IPS-20b (cell line): ENCODE data around the gene MMD.
"Not testable (repeated sequence)": the region's sequence is repeated elsewhere in the genome, so short reads cannot be mapped to it uniquely, and the experiment has no call there.

Experiments used
- H3K27ac ChIP-seq: one replicate; pipeline ENCODE4 v1.5.1; 2013; ENCODE audit warnings: low read length
- H3K27me3 ChIP-seq: 2 replicates; pipeline ENCODE4 v1.6.1; 2013; ENCODE audit warnings: mild to moderate bottlenecking, low read length, inconsistent platforms; ENCODE audit not compliant: insufficient read depth
- H3K36me3 ChIP-seq: 2 replicates; pipeline ENCODE4 v1.6.1; 2013; ENCODE audit warnings: low read depth, mild to moderate bottlenecking, inconsistent platforms, low read length, moderate library complexity; ENCODE audit not compliant: insufficient read depth
- H3K4me1 ChIP-seq: 2 replicates; pipeline ENCODE4 v1.6.1; 2013; ENCODE audit warnings: mild to moderate bottlenecking, control low read depth, inconsistent platforms, low read length, moderate library complexity; ENCODE audit not compliant: insufficient read depth
- H3K4me3 ChIP-seq: 2 replicates; pipeline ENCODE4 v1.5.1; 2013; ENCODE audit warnings: mild to moderate bottlenecking, low read length, inconsistent platforms
- H3K9ac ChIP-seq: 2 replicates; pipeline ENCODE4 v1.6.1; 2013; ENCODE audit warnings: low read depth, mild to moderate bottlenecking, inconsistent platforms, low read length, moderate library complexity
- H3K9me3 ChIP-seq: 2 replicates; pipeline ENCODE4 v1.6.1; 2013; ENCODE audit warnings: mild to moderate bottlenecking, low read depth, low read length, inconsistent platforms; ENCODE audit not compliant: insufficient read depth

Gene MMD

GRCh38 chr17:55421179-55421934 is at the start of gene MMD:
Gene MMD, minus strand, starts transcription at chr17:55421835. Its CDS starts 140 bp downstream, at chr17:55421695.
- Histone ChIP-seq H3K9ac (peak within 1 kb of the TSS; percentile 84), H3K4me1 (peaks cover 6% of the 10 kb centered on the region; the same call in 1 of the 2 replicates), H3K4me3 (peak within 1 kb of the TSS; percentile 89), H3K36me3 (peaks cover 4% of the 10 kb centered on the region; the same call in 1 of the 2 replicates), H3K27me3 (0 out of 2 replicates have a peak, but pooled peaks cover 4% of the 10 kb centered on the region), H3K9me3 (no peaks in the 10 kb centered on the region), H3K27ac (no peak within 1 kb of the TSS)

- Histone ChIP-seq H3K27me3 (no peaks in the 10 kb centered on the region), H3K4me1 (peaks cover 11% of the 10 kb centered on the region; the same call in 1 of the 2 replicates), H3K36me3 (no peaks in the 10 kb centered on the region), H3K27ac (peak overlapping the region; percentile 30), H3K9ac (peak overlapping the region; percentile 43), H3K9me3 (no peaks in the 10 kb centered on the region; the same call in 1 of the 2 replicates), H3K4me3 (peak overlapping the region; percentile 33)
These were observed 45.0 kb upstream of the MMD start for GRCh38 chr17:55466671-55467070.

- H3K36me3 ChIP-seq, H3K9ac ChIP-seq, H3K27me3 ChIP-seq, H3K4me3 ChIP-seq, H3K27ac ChIP-seq, H3K9me3 ChIP-seq: not testable (repeated sequence)
- peaks cover 11% of the 10 kb centered on the region; the same call in 1 of the 2 replicates for H3K4me1 ChIP-seq
These were observed 44.1 kb upstream of the MMD start for GRCh38 chr17:55465771-55466170.

GRCh38 chr17:55463600-55463999 is 42.0 kb upstream of the MMD start:
- no peak overlapping the region for H3K4me3 ChIP-seq
- peaks cover 15% of the 10 kb centered on the region; the same call in 1 of the 2 replicates for H3K4me1 ChIP-seq
- H3K9me3 ChIP-seq, result no peaks in the 10 kb centered on the region; the same call in 1 of the 2 replicates
- H3K36me3 ChIP-seq, result no peaks in the 10 kb centered on the region
- H3K27ac ChIP-seq, result no peak overlapping the region
- H3K27me3 ChIP-seq, result no peaks in the 10 kb centered on the region
- no peak overlapping the region for H3K9ac ChIP-seq

- Histone ChIP-seq H3K4me3 (no peak overlapping the region), H3K27ac (no peak overlapping the region), H3K27me3 (no peaks in the 10 kb centered on the region), H3K9ac (no peak overlapping the region), H3K36me3 (no peaks in the 10 kb centered on the region), H3K4me1 (peaks cover 15% of the 10 kb centered on the region; the same call in 1 of the 2 replicates), H3K9me3 (no peaks in the 10 kb centered on the region)
These were observed 41.1 kb upstream of the MMD start for GRCh38 chr17:55462711-55463110.

- peaks cover 15% of the 10 kb centered on the region; the same call in 1 of the 2 replicates for H3K4me1 ChIP-seq
- H3K27me3 ChIP-seq, result no peaks in the 10 kb centered on the region
- no peak overlapping the region for H3K9ac ChIP-seq
- H3K9me3 ChIP-seq, result no peaks in the 10 kb centered on the region
- H3K27ac ChIP-seq, result no peak overlapping the region
- H3K36me3 ChIP-seq, result no peaks in the 10 kb centered on the region
- no peak overlapping the region for H3K4me3 ChIP-seq
These were observed 40.6 kb upstream of the MMD start for GRCh38 chr17:55462234-55462633.

GRCh38 chr17:55458978-55459377 is 37.3 kb upstream of the MMD start:
- Histone ChIP-seq H3K9ac (no peak overlapping the region), H3K4me1 (peaks cover 16% of the 10 kb centered on the region), H3K27ac (no peak overlapping the region)

GRCh38 chr17:55458287-55458900 is 36.8 kb upstream of the MMD start:
- Histone ChIP-seq H3K27me3 (no peaks in the 10 kb centered on the region), H3K9ac (no peak overlapping the region), H3K9me3 (no peaks in the 10 kb centered on the region), H3K4me3 (no peak overlapping the region), H3K27ac (no peak overlapping the region), H3K36me3 (no peaks in the 10 kb centered on the region), H3K4me1 (peaks cover 20% of the 10 kb centered on the region)

More at GRCh38 chr17:55458978-55459377, 37.3 kb upstream of the MMD start:
- no peaks in the 10 kb centered on the region for H3K9me3 ChIP-seq
- no peaks in the 10 kb centered on the region for H3K36me3 ChIP-seq
- H3K4me3 ChIP-seq, result no peak overlapping the region
- no peaks in the 10 kb centered on the region for H3K27me3 ChIP-seq

GRCh38 chr17:55456307-55457240 is 34.9 kb upstream of the MMD start:
- Histone ChIP-seq H3K9ac (no peak overlapping the region), H3K27me3 (no peaks in the 10 kb centered on the region), H3K27ac (no peak overlapping the region), H3K9me3 (no peaks in the 10 kb centered on the region), H3K4me3 (no peak overlapping the region), H3K36me3 (no peaks in the 10 kb centered on the region), H3K4me1 (peaks cover 20% of the 10 kb centered on the region)

GRCh38 chr17:55454906-55455474 is 33.4 kb upstream of the MMD start:
- H3K9me3 ChIP-seq, result no peaks in the 10 kb centered on the region
- peaks cover 20% of the 10 kb centered on the region for H3K4me1 ChIP-seq
- no peak overlapping the region; the same call in 1 of the 2 replicates for H3K4me3 ChIP-seq
- no peaks in the 10 kb centered on the region for H3K36me3 ChIP-seq
- no peaks in the 10 kb centered on the region for H3K27me3 ChIP-seq
- H3K9ac ChIP-seq, result no peak overlapping the region
- no peak overlapping the region for H3K27ac ChIP-seq
